ENCODE results near the gene TESPA1.

TESPA1 gene

DNA sequence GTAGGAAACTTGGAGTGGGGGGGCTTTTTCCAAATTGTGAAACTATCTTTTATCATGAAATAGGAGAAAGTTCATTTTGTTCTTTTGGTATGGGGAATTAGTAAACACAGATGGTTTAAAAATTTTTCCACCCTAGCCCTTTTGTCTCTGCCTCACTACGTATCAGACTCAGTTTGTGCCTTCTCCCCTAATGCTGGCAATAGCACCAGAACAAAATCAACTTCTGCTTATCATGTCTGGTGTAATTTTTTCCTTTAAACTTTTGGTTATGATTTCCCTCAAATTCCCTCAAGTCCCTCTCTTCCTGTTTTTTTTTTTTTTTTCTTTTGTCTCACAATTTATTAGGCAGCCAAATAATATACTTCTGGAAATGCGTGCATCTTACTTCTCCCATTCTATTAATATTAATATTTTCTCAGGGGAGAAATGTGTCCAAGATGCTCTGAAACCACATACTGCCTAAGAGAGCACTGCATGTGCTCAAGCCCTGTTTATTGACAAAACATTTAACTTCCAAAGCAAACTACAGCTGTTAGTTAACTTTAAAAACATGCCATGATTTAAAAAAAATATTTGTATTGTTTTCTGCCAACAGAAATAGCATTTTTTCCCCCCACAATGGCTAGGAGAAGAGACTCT, 35.4 kb downstream of the TESPA1 start:
- in situ Hi-C loops (cut with MboI; ENCODE audit: low sequenced_read_pairs): loop anchor here (25.0 kb wide), 1 partner anchor 212 kb away; no protein-coding TSS in a partner anchor

DNA sequence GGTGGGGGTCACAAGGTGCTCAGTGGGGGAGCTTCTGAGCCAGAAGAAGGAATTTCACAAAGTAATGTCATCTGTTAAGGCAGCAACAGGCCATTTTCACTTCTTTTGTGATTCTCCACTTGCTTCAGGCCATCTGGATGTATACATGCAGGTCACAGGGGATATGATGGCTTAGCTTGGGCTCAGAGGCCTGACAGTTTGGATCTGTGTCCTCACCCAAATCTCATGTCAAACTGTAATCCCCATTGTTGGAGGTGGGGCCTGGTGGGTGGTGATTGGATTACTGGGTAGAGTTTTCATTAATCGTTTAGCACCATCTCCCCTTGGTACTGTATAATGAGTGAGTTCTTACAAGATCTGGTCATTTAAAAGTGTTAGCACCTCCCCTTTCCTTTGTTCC, 36.4 kb downstream of the TESPA1 start:
- in situ Hi-C loops (cut with MboI; ENCODE audit: low sequenced_read_pairs): loop anchor here (25.0 kb wide), 1 partner anchor 211 kb away; no protein-coding TSS in a partner anchor

GRCh38 chr12:54945082-54945481, 39.5 kb downstream of the TESPA1 start:
- in situ Hi-C loops (cut with MboI; ENCODE audit: low sequenced_read_pairs): loop anchor here (25.0 kb wide), 1 partner anchor 208 kb away; no protein-coding TSS in a partner anchor

DNA sequence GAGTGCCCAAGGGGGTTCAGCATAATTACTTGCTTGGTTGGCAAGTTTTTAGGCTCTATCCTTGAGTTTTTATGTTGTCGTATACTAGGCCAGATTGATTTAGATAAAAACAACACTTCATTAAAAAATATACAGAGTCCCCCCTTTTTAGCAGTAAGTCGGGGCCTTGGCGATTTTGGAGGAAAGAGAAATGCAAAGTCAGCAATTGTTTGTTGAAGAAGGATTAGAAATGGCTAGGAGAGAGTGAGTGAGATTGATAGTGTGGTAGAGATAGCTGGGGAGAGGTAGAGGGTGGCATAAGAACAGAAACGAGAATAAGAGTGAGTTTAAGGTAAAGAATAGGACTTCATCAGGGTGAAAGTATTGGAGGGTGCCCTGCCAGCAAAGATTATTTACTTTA, 41.3 kb downstream of the TESPA1 start:
- in situ Hi-C loops (cut with MboI; ENCODE audit: low sequenced_read_pairs): loop anchor here (25.0 kb wide), 1 partner anchor 206 kb away; no protein-coding TSS in a partner anchor

DNA sequence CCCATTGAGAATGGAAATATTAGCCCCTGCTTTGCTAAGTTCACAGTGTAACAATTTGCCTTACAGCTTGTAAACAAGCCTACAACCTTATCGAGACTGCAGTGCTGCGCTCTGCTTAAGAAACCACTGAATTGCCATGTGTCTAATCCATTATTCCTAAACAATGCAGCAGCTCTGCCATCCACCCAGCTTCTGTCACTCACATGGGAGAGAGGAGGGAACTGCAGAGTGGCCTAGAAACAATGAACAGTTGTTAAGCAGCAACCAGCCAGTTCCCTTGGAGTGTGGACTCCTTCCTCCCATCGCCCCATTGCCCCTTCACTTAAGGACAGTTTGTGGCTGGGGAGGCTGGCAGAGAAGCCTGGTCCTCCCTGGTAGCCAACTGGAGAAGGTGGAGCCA, 42.9 kb downstream of the TESPA1 start:
- in situ Hi-C loops (cut with MboI; ENCODE audit: low sequenced_read_pairs): loop anchor here (25.0 kb wide), 1 partner anchor 204 kb away; no protein-coding TSS in a partner anchor

- in situ Hi-C loops (cut with MboI; ENCODE audit: low sequenced_read_pairs): loop anchor here (25.0 kb wide), 1 partner anchor 204 kb away; no protein-coding TSS in a partner anchor
Observed at GRCh38 chr12:54940727-54941315, 43.7 kb downstream of the TESPA1 start.

- in situ Hi-C loops (cut with MboI; ENCODE audit: low sequenced_read_pairs): loop anchor here (25.0 kb wide), 1 partner anchor 201 kb away; no protein-coding TSS in a partner anchor
Observed at GRCh38 chr12:54937929-54938328, 46.6 kb downstream of the TESPA1 start.

DNA sequence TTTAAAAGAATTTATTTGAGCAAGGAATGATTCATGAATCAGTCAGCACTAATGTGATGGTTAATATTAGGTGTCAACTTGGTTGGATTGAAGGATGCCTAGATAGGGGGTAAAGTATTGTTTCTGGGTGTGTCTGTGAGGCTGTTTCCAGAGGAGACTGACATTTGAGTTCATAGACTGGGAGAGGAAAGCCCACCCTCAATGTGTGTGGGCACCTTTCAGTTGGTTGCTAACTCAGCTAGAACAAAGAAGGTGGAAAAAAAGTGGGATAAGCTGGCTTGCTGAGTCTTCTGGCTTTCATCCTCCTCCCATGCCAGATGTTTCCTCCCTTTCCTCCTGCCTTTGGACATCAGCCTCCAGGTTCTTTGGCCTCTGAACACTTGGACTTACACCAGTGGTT, 47.2 kb downstream of the TESPA1 start:
- in situ Hi-C loops (cut with MboI; ENCODE audit: low sequenced_read_pairs): loop anchor here (25.0 kb wide), 1 partner anchor 200 kb away; no protein-coding TSS in a partner anchor

DNA sequence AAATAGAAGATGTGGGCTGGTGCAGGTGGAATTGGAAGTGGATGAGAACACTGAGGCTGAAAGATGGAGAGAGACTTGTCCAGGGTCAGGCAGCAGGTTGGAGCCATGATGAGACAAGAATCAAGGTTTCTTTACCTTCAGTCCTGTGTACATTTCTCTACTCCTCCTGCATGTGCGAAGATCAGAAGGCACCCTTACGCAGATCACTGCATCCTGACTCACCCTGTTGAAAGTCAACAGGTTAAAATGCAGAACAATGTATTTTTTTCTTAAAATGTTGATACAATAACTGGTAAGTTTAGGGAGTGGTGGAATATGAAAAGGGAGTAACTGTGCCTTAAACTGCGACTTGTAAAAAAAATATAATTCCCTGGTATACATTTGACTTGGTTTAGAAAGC, 47.8 kb downstream of the TESPA1 start:
- in situ Hi-C loops (cut with MboI; ENCODE audit: low sequenced_read_pairs): loop anchor here (25.0 kb wide), 1 partner anchor 199 kb away; no protein-coding TSS in a partner anchor

DNA sequence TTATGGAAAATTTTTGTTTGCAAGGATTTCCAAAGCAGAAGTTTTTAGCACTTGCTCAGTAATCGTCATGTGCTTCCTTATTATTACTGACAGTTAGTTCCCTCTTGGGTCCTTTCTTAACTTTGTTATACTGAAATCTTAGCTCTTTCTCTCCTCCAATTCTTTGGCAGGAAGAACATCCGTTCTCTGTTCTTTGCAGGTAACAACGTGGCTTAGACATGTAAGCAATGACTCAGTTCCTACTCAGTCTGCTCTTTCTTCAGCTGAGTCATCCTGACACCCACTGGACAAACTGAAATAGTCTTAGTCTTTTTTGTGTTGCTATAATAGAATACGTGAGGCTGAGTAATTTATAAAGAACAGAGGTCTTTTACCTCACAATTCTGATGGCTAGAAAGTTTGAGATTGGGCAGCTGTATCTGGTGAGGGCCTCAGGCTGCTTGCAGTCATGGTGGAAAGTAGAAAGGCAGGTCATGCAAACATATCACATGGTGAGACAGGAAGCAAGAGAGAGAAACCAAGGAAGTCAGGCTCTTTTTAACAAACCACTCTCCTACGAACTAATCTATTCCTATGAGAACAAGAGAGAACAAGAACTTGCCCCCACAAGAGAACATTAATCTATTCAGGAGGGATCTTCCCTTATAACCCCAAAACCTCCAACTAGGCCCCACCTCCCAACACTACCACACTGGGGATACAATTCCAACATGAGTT, 49.2 kb downstream of the TESPA1 start:
- in situ Hi-C loops (cut with MboI; ENCODE audit: low sequenced_read_pairs): loop anchor here (25.0 kb wide), 1 partner anchor 198 kb away; no protein-coding TSS in a partner anchor

- in situ Hi-C loops (cut with MboI; ENCODE audit: low sequenced_read_pairs): loop anchor here (25.0 kb wide), 1 partner anchor 197 kb away; no protein-coding TSS in a partner anchor
Observed at GRCh38 chr12:54934419-54934818, 50.1 kb downstream of the TESPA1 start.

DNA sequence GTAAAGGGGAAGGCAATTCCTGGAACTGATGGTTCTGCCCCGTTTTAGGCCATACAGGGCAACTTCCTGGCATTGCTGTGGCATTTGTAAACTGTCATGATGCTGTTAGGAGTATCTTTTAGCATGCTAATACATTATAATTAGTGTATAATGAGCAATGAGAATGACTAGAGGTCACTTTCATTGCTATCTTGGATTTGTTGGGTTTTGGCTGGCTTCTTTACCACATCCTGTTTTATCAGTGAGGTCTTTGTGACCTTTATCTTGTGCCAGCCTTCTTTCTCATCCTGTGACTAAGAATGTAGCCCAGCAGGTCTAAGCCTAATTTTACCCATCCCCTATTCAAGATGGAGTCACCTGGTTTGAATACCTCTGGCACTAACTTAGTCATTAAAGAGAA, 51.2 kb downstream of the TESPA1 start:
- in situ Hi-C loops (cut with MboI; ENCODE audit: low sequenced_read_pairs): loop anchor here (25.0 kb wide), 1 partner anchor 196 kb away; no protein-coding TSS in a partner anchor

GRCh38 chr12:54932691-54933090, 51.9 kb downstream of the TESPA1 start:
- in situ Hi-C loops (cut with MboI; ENCODE audit: low sequenced_read_pairs): loop anchor here (25.0 kb wide), 1 partner anchor 195 kb away; no protein-coding TSS in a partner anchor

DNA sequence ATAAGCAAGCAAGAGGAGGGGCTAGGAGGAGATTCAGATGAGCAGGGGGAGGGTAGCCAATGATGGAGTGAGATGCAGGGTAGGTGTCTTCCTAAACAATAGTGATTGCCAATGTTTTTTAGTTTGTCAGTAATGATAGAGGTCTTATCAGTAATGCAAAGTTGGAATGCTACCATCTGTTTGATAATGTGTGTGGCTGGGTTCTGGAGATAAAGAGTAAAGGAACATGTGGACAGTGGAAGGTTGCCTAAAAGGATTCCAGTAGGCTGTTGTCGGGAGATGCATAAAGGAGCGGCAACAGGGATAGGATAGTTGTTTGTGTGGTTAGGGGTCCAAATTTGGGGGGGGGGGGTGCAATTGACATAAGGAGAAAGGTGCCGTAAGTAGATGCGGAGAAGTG, 52.5 kb downstream of the TESPA1 start:
- in situ Hi-C loops (cut with MboI; ENCODE audit: low sequenced_read_pairs): loop anchor here (25.0 kb wide), 1 partner anchor 195 kb away; no protein-coding TSS in a partner anchor

- in situ Hi-C loops (cut with MboI; ENCODE audit: low sequenced_read_pairs): loop anchor here (25.0 kb wide), 1 partner anchor 193 kb away; no protein-coding TSS in a partner anchor
Observed at GRCh38 chr12:54929998-54930397, 54.6 kb downstream of the TESPA1 start.

DNA sequence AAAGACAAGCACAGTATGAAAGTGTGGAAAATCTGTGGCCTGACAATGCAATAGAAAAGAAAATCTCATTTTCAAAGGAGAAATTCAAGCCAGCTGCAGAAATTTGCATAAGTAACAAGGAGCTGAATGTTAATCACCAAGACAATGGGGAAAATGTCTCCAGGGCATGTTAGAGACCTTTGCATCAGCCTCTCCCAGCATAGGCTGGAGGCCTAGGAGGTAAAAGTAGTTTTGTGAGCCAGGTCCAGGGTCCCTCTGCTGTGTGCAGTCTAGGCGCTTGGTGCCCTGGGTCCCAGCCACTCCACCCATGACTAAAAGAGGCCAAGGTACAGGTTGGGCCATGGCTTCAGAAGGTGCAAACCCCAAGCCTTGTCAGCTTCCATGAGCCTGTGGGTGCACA, 58.3 kb downstream of the TESPA1 start:
- in situ Hi-C loops (cut with MboI; ENCODE audit: low sequenced_read_pairs): loop anchor here (25.0 kb wide), 1 partner anchor 189 kb away; no protein-coding TSS in a partner anchor

- in situ Hi-C loops (cut with MboI; ENCODE audit: low sequenced_read_pairs): loop anchor here (25.0 kb wide), 1 partner anchor 188 kb away; no protein-coding TSS in a partner anchor
Observed at GRCh38 chr12:54924972-54925707, 59.4 kb downstream of the TESPA1 start.

DNA sequence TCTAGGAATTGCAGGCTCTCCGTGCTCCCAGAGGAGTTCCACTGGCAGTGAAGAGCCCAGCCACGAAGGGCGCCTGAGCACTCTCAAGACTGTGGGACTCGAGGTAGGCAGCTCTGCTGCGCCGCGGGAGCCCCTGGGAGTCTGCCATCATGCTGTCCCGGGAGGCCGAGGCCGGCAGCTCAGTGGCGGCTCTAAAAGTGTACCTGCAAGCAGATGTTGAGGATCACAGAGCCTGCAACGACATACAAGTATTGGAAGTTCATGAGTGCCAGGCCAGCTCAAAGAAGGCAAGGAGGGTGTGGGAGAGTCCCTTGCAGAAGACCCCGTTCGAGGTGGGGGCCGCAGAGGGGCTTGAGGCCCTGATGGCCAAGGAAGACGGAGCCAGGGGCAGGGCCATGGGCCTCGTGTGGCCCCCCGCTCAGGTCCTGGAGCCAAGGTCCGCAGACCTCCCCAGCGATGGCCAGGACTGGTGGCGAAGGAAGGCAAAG, 67.5 kb downstream of the TESPA1 start:
- in situ Hi-C loops (cut with MboI; ENCODE audit: low sequenced_read_pairs): no loop called here

All from HL-60/S4 treated with retinoic acid at 250 ng/mL for 4 days and 3 days (cell line).